Lower lobe of right lung (tissue), 2 donors: Measurements from ENCODE around the gene MBTPS1. TPM values are rescaled to one million over a fixed set of nuclear protein-coding genes. Genes with fewer than 3 reads are reported as not detected.

Experiments used
- ATAC-seq, 2 donors: fragments of 200-7000 bp; cut with Tn5 transposase; one replicate each; pipeline ENCODE4 v1.9.1; 2020 to 2022; ENCODE audit warnings: mild to moderate bottlenecking in 2 of 2, moderate library complexity in 2 of 2
- DNase-seq: peaks from one replicate; pipeline ENCODE4 v3.0.0-alpha.2; 2020
- H3K27ac ChIP-seq: fragments of 200-600 bp; one replicate; pipeline ENCODE4 v1.8.0; 2022
- H3K27me3 ChIP-seq: fragments of 200-600 bp; one replicate; pipeline ENCODE4 v1.8.0; 2022; ENCODE audit warnings: low read depth
- H3K36me3 ChIP-seq: fragments of 200-600 bp; one replicate; pipeline ENCODE4 v1.8.0; 2022; ENCODE audit warnings: mild to moderate bottlenecking
- H3K4me1 ChIP-seq: fragments of 200-600 bp; one replicate; pipeline ENCODE4 v1.8.0; 2022
- H3K4me3 ChIP-seq: fragments of 200-600 bp; one replicate; pipeline ENCODE4 v1.8.0; 2022; ENCODE audit warnings: mild to moderate bottlenecking
- H3K9me3 ChIP-seq: fragments of 200-600 bp; one replicate; pipeline ENCODE4 v1.8.0; 2022
- intact Hi-C: fragments of 100-400 bp; cut with DNase I; formaldehyde crosslinking; loops from one replicate; pipeline ENCODE4 v1.11.0; 2022
- total RNA-seq: library from RNA; stranded (reverse); fragmentation: NEBNext Ultra II Directional; extraction: Animal tissue kit (Norgen Biotek cat#: 25700); gene quantifications from one replicate; pipeline ENCODE4 v1.2.1, GENCODE V29; 2021
- TF ChIP-seq, protein P1 (sequence below): fragments of 200-600 bp; IDR thresholded peaks from one replicate; pipeline ENCODE4 v1.8.0; 2022; ENCODE audit warnings: antibody characterized with exemption, mild to moderate bottlenecking
- donor health status: DM: no; HTN: yes; CAD: no; lungs with severe emphysema.

Gene MBTPS1
- total RNA-seq, 1 donor from 2014 or later: 94.7 TPM

- Histone ChIP-seq H3K27ac (no peak overlapping the region), H3K4me3 (no peak overlapping the region), H3K4me1 (no peaks in the 10 kb centered on the region), H3K36me3 (peaks cover 95% of the 10 kb centered on the region), H3K9me3 (no peaks in the 10 kb centered on the region), H3K27me3 (no peaks in the 10 kb centered on the region)
- DNase-seq (no peak), ATAC-seq (peak in 1 of 2 donors; percentile 39)
- TF ChIP-seq, protein P1, sequence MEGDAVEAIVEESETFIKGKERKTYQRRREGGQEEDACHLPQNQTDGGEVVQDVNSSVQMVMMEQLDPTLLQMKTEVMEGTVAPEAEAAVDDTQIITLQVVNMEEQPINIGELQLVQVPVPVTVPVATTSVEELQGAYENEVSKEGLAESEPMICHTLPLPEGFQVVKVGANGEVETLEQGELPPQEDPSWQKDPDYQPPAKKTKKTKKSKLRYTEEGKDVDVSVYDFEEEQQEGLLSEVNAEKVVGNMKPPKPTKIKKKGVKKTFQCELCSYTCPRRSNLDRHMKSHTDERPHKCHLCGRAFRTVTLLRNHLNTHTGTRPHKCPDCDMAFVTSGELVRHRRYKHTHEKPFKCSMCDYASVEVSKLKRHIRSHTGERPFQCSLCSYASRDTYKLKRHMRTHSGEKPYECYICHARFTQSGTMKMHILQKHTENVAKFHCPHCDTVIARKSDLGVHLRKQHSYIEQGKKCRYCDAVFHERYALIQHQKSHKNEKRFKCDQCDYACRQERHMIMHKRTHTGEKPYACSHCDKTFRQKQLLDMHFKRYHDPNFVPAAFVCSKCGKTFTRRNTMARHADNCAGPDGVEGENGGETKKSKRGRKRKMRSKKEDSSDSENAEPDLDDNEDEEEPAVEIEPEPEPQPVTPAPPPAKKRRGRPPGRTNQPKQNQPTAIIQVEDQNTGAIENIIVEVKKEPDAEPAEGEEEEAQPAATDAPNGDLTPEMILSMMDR: no peak
- intact Hi-C loops: no loop called here
Measured at GRCh38 chr16:84088695-84089395, 27.9 kb downstream of the MBTPS1 start.

DNA sequence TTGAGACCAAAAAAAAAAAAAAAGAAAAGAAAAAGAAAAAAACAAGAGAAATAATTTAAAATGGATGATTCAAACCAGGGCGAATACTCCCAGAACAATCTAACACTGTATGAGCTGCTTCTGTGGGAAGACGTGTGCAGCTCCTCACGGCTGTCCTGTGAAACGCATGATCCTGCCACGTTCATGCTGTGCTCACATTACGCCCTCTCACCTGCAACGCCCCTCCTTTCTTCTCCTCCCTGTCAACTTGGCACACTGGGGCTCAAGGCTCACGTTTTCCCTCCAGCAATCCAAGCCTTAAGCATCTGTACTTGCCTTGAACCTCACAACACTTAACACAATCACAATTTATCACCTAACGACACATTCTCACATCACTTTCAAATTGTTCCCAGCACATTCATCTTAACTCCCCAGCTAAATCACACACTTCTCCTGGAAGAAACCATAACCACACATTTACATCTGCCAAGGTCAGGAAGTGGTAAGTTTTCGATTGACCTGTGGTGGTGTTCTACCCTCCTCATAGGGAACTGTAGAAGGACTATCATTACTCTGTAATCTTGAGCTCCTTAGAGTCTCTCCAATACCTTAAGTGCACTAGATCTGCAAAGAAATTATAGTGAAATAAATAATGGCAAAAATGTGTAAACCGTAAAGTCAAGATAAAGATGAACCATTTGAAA, 29.1 kb downstream of the MBTPS1 start:
- H3K36me3 ChIP-seq: peaks cover 95% of the 10 kb centered on the region
- no peaks in the 10 kb centered on the region for H3K27me3 ChIP-seq
- ATAC-seq: no peak
- no peak for DNase-seq
- intact Hi-C loops: no loop called here
- no peak overlapping the region for H3K27ac ChIP-seq
- no peaks in the 10 kb centered on the region for H3K9me3 ChIP-seq
- no peaks in the 10 kb centered on the region for H3K4me1 ChIP-seq
- TF ChIP-seq, protein P1: no peak
- H3K4me3 ChIP-seq: no peak overlapping the region

GRCh38 chr16:84087001-84087400, 29.7 kb downstream of the MBTPS1 start:
- no peaks in the 10 kb centered on the region for H3K4me1 ChIP-seq
- no peaks in the 10 kb centered on the region for H3K27me3 ChIP-seq
- ATAC-seq (no peak), DNase-seq (no peak)
- intact Hi-C loops: no loop called here
- TF ChIP-seq, protein P1: no peak
- H3K4me3 ChIP-seq: no peak overlapping the region
- H3K9me3 ChIP-seq: no peaks in the 10 kb centered on the region
- no peak overlapping the region for H3K27ac ChIP-seq
- peaks cover 95% of the 10 kb centered on the region for H3K36me3 ChIP-seq

DNA sequence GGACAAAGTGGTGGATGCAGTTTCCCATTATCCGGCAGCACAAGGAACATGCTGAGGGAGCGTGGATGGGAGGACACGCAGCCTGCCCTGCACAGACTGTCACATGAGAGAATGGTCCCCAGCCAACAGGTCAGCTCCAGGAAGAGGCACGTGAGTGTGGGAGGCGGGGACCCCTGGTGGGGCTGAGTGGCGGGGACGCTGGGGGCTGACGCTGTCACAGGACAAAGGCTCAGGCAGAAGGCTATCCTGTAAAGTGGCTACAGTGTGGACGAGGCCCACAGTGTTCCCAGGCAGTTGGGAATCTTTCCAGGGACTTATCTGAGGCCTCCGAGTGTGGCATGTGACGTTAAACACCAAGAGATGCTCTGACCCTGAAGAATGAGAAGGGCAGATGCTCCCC, 30.4 kb downstream of the MBTPS1 start:
- H3K27me3 ChIP-seq: no peaks in the 10 kb centered on the region
- no peak overlapping the region for H3K4me3 ChIP-seq
- TF ChIP-seq, protein P1: no peak
- ATAC-seq (no peak), DNase-seq (no peak)
- H3K36me3 ChIP-seq: peaks cover 95% of the 10 kb centered on the region
- H3K9me3 ChIP-seq: no peaks in the 10 kb centered on the region
- intact Hi-C loops: no loop called here
- H3K27ac ChIP-seq: no peak overlapping the region
- no peaks in the 10 kb centered on the region for H3K4me1 ChIP-seq

GRCh38 chr16:84085773-84086172, 31.0 kb downstream of the MBTPS1 start:
- Histone ChIP-seq H3K9me3 (no peaks in the 10 kb centered on the region), H3K27me3 (no peaks in the 10 kb centered on the region), H3K36me3 (peaks cover 95% of the 10 kb centered on the region), H3K4me3 (no peak overlapping the region), H3K27ac (no peak overlapping the region), H3K4me1 (no peaks in the 10 kb centered on the region)
- DNase-seq (no peak), ATAC-seq (no peak)
- intact Hi-C loops: no loop called here
- TF ChIP-seq, protein P1: no peak
